ENCODE results near the gene PGLYRP4. TPM values are rescaled to one million over a fixed set of nuclear protein-coding genes. Genes with fewer than 3 reads are reported as not detected.
"Not testable (repeated sequence)": the region's sequence is repeated elsewhere in the genome, so short reads cannot be mapped to it uniquely, and the experiment has no call there.

PGLYRP4 gene
- total RNA-seq, 1 experiment from 2014 or later, result not detected

DNA sequence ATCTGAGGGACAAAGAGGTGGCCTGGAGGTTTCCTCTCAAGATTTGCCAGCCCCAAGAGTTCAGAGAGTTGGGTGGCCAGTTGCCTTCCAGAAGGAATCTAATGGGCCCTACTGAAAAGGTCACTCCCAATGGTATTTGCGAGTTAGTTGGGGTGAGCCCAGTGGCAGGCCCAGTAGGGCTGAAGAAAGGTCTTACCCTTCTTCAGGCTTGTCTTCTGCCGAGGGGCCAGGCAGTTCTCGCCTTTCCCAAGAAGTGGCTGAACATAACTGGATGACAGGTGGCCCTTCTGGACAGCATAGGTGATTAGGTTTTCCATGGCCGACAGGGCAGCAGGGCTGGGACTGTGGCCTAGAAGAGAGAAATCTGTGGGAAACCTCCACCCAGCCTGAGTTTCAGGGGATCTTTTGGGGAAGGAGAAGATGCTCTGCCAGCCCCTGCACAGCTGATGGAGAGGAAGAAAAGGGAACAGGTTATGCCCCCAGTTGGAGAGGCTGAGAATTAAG is 7.2 kb downstream of the PGLYRP4 start:
- no peak for DNase-seq (ENCODE audit: low read depth)

- no peak for DNase-seq (ENCODE audit: low read depth)
Measured at GRCh38 chr1:153340356-153340755, 8.3 kb downstream of the PGLYRP4 start.

GRCh38 chr1:153339802-153340201 is 8.8 kb downstream of the PGLYRP4 start:
- no peak for DNase-seq (ENCODE audit: low read depth)

GRCh38 chr1:153337980-153338853 is 10.4 kb downstream of the PGLYRP4 start:
- no peak for DNase-seq (ENCODE audit: low read depth)

GRCh38 chr1:153336650-153337049 is 12.0 kb downstream of the PGLYRP4 start:
- DNase-seq (ENCODE audit: low read depth), result no peak

- no peak for DNase-seq (ENCODE audit: low read depth)
Measured at GRCh38 chr1:153333902-153334301, 14.7 kb downstream of the PGLYRP4 start.

GRCh38 chr1:153324912-153325311 is 23.7 kb downstream of the PGLYRP4 start:
- DNase-seq (ENCODE audit: low read depth), result no peak

DNA sequence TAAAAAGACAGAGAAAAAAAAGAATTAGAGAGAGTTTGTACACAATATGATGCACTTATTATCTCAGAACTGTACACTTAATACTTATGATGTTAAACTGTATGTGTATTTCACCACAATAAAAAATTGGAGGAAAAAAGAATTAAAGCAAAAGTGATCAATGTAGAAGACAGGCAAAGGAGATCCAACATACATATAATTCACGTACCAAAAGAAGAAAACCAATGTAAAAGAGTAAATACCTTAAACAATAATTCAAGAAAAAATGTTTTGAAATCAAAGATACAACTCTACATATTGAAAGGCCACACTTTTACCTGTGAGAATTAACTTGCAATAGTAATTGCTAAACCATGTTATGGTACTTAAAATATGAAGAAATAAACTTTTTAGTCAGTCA is 26.1 kb downstream of the PGLYRP4 start:
- DNase-seq (ENCODE audit: low read depth), result no peak

DNA sequence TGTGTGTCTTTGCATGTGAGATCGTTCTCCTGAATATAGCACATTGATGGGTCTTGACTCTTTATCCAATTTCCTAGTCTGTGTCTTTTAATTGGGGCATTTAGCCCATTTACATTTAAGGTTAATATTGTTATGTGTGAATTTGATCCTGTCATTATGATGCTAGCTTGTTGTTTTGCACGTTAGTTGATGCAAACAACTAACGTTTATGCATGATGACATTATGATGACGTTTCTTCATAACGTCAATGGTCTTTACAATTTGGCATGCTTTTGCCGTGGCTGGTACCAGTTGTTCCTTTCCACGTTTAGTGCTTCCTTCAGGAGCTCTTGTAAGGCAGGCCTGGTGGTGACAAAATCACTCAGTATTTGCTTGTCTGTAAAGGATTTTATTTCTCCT is 30.5 kb downstream of the PGLYRP4 start:
- not testable (repeated sequence) for DNase-seq (ENCODE audit: low read depth)

DNA sequence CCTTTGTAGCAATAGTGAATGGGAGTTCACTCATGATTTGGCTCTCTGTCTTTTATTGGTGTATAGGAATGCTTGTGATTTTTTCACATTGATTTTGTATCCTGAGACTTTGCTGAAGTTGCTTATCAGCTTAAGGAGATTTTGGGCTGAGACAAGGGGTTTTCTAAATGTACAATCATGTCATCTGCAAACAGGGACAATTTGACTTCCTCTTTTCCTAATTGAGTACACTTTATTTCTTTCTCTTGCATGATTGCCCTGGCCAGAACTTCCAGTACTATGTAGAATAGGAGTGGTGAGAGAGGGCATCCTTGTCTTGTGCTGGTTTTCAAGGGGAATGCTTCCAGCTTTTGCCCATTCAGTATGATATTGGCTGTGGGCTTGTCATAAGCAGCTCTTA is 32.6 kb downstream of the PGLYRP4 start:
- DNase-seq (ENCODE audit: low read depth), result not testable (repeated sequence)

DNA sequence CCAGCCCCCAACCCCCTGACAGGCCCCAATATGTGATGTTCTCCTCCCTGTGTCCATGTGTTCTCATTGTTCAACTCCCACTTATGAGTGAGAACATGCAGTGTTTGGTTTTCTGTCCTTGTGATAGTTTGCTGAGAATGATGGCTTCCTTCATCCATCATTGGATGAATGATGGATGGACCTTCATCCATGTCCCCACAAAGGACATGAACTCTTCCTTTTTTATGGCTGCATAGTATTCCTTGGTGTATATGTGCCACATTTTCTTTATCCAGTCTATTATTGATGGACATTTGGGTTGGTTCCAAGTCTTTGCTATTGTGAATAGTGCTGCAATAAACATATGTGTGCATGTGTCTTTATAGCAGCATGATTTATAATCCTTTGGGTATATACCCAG is 34.3 kb downstream of the PGLYRP4 start:
- not testable (repeated sequence) for DNase-seq (ENCODE audit: low read depth)

DNA sequence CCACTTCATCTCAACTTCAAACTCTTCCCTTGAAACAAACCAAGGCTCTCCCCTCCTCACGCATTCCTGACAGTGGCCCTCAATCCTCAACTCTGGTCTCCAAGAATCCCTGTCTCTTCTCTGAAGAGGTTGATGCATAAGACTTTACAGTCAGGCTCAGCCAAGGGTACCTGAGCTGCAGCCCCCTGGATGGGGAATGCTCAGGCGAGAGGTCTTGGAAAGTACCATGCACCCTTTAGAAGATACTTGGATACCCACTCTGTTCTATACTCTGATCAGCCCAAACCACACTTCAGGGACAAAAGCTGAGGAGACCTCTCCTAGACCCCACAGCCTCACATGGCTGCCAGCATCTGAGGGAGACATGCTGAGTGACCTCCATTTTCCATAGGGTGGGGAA is 35.4 kb downstream of the PGLYRP4 start:
- DNase-seq (ENCODE audit: low read depth), result no peak

DNA sequence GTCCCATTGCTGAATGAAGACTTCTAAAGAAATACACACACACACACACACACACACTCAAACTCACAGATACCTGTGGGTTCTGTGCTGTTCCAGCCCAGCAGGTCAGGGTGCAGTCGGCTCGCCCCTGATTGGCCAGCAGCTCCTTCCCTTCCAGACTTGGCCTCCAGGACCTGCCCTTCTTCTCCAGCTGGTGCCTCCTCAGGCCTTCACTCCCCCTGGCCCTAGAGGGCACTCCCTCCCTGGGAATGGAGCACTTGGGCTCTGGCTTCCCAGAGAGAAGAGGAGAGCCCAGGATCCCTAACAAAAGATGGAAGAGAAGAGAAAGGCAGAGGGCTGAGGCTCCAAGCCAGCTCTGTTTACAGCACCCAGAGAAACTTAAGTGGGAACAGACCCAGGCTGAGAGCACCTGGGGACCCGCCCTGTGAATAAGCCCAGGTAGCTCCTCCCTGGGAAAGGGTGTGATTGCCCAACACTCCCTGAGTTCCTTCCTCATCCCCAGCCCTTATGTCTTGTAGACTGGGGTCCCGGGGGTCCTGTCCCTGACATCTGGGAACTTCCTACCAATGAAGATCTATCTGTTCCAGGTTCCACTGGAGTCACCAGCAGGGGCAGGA is 36.0 kb downstream of the PGLYRP4 start, which contains the start of gene PGLYRP3:
TSS of gene PGLYRP3 (minus strand) at position 383 of the 617 bp plus-strand sequence. CDS start 2,287 bp downstream, outside the sequence.
- DNase-seq (ENCODE audit: low read depth), result no peak

- no peak for DNase-seq (ENCODE audit: low read depth)
Measured at GRCh38 chr1:153310526-153310925, 38.1 kb downstream of the PGLYRP4 start.

GRCh38 chr1:153309441-153309840 is 39.2 kb downstream of the PGLYRP4 start:
- DNase-seq (ENCODE audit: low read depth), result no peak

DNA sequence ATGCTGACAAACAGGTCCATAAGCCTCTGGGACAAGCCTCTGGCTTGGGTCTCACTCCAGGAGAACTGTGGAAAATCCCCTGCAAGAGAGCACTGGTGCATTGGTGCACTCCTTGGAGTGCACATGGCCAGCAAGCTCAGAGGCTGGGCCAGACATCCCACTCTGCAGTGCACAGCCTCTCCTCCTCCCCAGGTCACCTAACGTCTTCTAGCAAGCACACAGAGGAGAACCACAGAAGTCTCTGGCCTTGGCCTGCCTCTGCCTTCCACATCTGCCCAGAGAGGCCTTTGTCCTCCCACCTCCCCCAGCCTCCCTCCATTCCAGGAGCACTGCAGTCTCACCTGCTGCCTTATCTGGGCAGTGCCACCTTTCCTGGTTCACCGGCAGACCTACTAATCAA is 40.1 kb downstream of the PGLYRP4 start:
- no peak for DNase-seq (ENCODE audit: low read depth)

GRCh38 chr1:153307221-153307600 is 41.4 kb downstream of the PGLYRP4 start:
- DNase-seq (ENCODE audit: low read depth), result no peak

GRCh38 chr1:153306303-153307220 is 42.1 kb downstream of the PGLYRP4 start:
- no peak for DNase-seq (ENCODE audit: low read depth)

DNA sequence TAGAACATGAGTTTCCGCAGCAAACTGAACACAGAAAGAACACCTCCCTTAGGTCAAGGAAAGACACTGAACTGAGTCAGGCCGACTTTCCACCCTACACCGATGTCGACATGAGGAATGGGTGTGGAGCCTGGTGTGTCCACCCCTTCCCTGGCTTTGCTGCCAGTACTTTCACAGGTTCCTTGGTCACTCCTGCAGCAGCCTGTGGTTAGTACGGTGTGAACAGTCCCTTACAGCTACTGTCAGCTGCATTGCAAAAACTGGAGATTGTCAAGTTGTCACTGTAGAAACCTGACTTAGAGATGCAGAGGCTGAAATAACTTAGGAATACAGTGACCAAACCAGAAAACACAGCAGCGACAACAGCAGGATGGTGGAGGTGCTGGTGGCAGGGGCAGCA is 43.0 kb downstream of the PGLYRP4 start:
- DNase-seq (ENCODE audit: low read depth), result no peak

GRCh38 chr1:153302308-153302707 is 46.3 kb downstream of the PGLYRP4 start:
- DNase-seq (ENCODE audit: low read depth), result no peak

- DNase-seq (ENCODE audit: low read depth), result no peak
Measured at GRCh38 chr1:153293851-153294250, 54.8 kb downstream of the PGLYRP4 start.

GRCh38 chr1:153293480-153293775 is 55.2 kb downstream of the PGLYRP4 start:
- no peak for DNase-seq (ENCODE audit: low read depth)

Measured in HT1080 (cell line).